Suprapubic skin (tissue), 4 donors: ENCODE measurements around the gene GSG1.

Experiments
- CTCF ChIP-seq, 2 donors: fragments of 200-600 bp in 1 of 2; fragments of 450-650 bp in 1 of 2; sonication (generic) in 1 of 2; IDR thresholded peaks; one replicate each; pipeline ENCODE4 v1.5.1; 2016 to 2019; ENCODE audit warnings: antibody characterized with exemption in 2 of 2, mild to moderate bottlenecking in 1 of 2, moderate library complexity in 1 of 2
- EP300 ChIP-seq: sonication (generic); formaldehyde crosslinking; IDR thresholded peaks from one replicate; pipeline ENCODE4 v1.6.1; 2017; ENCODE audit warnings: antibody characterized with exemption
- POLR2A ChIP-seq, 2 donors: fragments of 450-650 bp; IDR thresholded peaks; one replicate each; pipeline ENCODE4 v1.6.1; 2017; ENCODE audit warnings: antibody characterized with exemption in 2 of 2, mild to moderate bottlenecking in 2 of 2, moderate library complexity in 2 of 2
- POLR2AphosphoS5 ChIP-seq, 3 donors: sonication (generic); formaldehyde crosslinking; IDR thresholded peaks; one replicate each; pipeline ENCODE4 v1.6.1; 2017; ENCODE audit warnings: antibody characterized with exemption in 3 of 3

- no peak for TF ChIP-seq CTCF (IDR thresholded peaks at IDR 0.05)
- no peak for TF ChIP-seq POLR2AphosphoS5 (IDR thresholded peaks at IDR 0.05)
- TF ChIP-seq POLR2A (IDR thresholded peaks at IDR 0.05) = no peak
- no peak for TF ChIP-seq EP300
Observed at GRCh38 chr12:13144266-13144828, 40.9 kb upstream of the GSG1 start.
